HG02588 (cell line): ENCODE measurements around the gene DCLK1.
"Not testable (repeated sequence)": the region's sequence is repeated elsewhere in the genome, so short reads cannot be mapped to it uniquely, and the experiment has no call there.

Experiments used
- ATAC-seq: cut with Tn5 transposase; IDR thresholded peaks from one replicate; pipeline ENCODE4 v1.9.1; 2021; ENCODE audit warnings: mild to moderate bottlenecking, moderate library complexity; ENCODE audit not compliant: unreplicated experiment

DCLK1 gene

GRCh38 chr13:36088463-36088862, 42.7 kb downstream of the DCLK1 start:
- no peak for ATAC-seq

GRCh38 chr13:36088001-36088400, 43.2 kb downstream of the DCLK1 start:
- ATAC-seq: no peak

- no peak for ATAC-seq
Measured at GRCh38 chr13:36086117-36086516, 45.1 kb downstream of the DCLK1 start.

- ATAC-seq: no peak
Measured at GRCh38 chr13:36084131-36084530, 47.1 kb downstream of the DCLK1 start.

GRCh38 chr13:36082806-36083205, 48.4 kb downstream of the DCLK1 start:
- ATAC-seq: no peak

GRCh38 chr13:36082396-36082795, 48.8 kb downstream of the DCLK1 start:
- no peak for ATAC-seq

- ATAC-seq: no peak
Measured at GRCh38 chr13:36076211-36076610, 55.0 kb downstream of the DCLK1 start.

- no peak for ATAC-seq
Measured at GRCh38 chr13:36074659-36075058, 56.5 kb downstream of the DCLK1 start.

GRCh38 chr13:36072152-36072935, 58.8 kb downstream of the DCLK1 start:
- ATAC-seq: no peak

GRCh38 chr13:36070504-36071192, 60.5 kb downstream of the DCLK1 start:
- not testable (repeated sequence) for ATAC-seq

- no peak for ATAC-seq
Measured at GRCh38 chr13:36069881-36070366, 61.3 kb downstream of the DCLK1 start.

- ATAC-seq: no peak
Measured at GRCh38 chr13:36068991-36069390, 62.2 kb downstream of the DCLK1 start.

GRCh38 chr13:36068566-36068965, 62.6 kb downstream of the DCLK1 start:
- no peak for ATAC-seq

GRCh38 chr13:36067746-36068381, 63.3 kb downstream of the DCLK1 start:
- no peak for ATAC-seq

- no peak for ATAC-seq
Measured at GRCh38 chr13:36062249-36062648, 68.9 kb downstream of the DCLK1 start.

GRCh38 chr13:36061621-36062020, 69.6 kb downstream of the DCLK1 start:
- no peak for ATAC-seq

GRCh38 chr13:36061054-36061453, 70.1 kb downstream of the DCLK1 start:
- no peak for ATAC-seq

GRCh38 chr13:36059321-36059720, 71.9 kb downstream of the DCLK1 start:
- ATAC-seq: no peak

GRCh38 chr13:36058116-36058515, 73.1 kb downstream of the DCLK1 start:
- no peak for ATAC-seq

- ATAC-seq: no peak
Measured at GRCh38 chr13:36057547-36057946, 73.6 kb downstream of the DCLK1 start.

- no peak for ATAC-seq
Measured at GRCh38 chr13:36057041-36057440, 74.1 kb downstream of the DCLK1 start.

- ATAC-seq: no peak
Measured at GRCh38 chr13:36055366-36055765, 75.8 kb downstream of the DCLK1 start.
